SK-N-SH treated with all-trans-retinoic acid at 6 μM for 48 hours (cell line): ENCODE data around the gene PDE7B.

Experiments
- CSDC2 ChIP-seq: fragments of 250-450 bp; sonication (Bioruptor Pico); IDR thresholded peaks from 2 replicates; pipeline ENCODE4 v1.5.0; 2020; ENCODE audit warnings: mild to moderate bottlenecking, moderate library complexity
- OSR1 ChIP-seq: fragments of 250-450 bp; sonication (Bioruptor Pico); IDR thresholded peaks from 2 replicates; pipeline ENCODE4 v1.8.0; 2022; ENCODE audit warnings: moderate library complexity, mild to moderate bottlenecking, inconsistent platforms
- RARB ChIP-seq: fragments of 250-450 bp; sonication (Bioruptor Pico); IDR thresholded peaks from 2 replicates; pipeline ENCODE4 v1.8.0; 2021; ENCODE audit warnings: mild to moderate bottlenecking, moderate library complexity
- ZFP30 ChIP-seq: fragments of 450-650 bp; formaldehyde crosslinking; IDR thresholded peaks from 2 replicates; pipeline ENCODE4 v1.5.0; 2022; ENCODE audit warnings: mild to moderate bottlenecking, moderate library complexity
- TF ChIP-seq, protein P1 (sequence below): fragments of 250-450 bp; sonication (Bioruptor Pico); IDR thresholded peaks from 2 replicates; pipeline ENCODE4 v1.5.1; 2020; ENCODE audit warnings: low read depth, mild to moderate bottlenecking, moderate library complexity

DNA sequence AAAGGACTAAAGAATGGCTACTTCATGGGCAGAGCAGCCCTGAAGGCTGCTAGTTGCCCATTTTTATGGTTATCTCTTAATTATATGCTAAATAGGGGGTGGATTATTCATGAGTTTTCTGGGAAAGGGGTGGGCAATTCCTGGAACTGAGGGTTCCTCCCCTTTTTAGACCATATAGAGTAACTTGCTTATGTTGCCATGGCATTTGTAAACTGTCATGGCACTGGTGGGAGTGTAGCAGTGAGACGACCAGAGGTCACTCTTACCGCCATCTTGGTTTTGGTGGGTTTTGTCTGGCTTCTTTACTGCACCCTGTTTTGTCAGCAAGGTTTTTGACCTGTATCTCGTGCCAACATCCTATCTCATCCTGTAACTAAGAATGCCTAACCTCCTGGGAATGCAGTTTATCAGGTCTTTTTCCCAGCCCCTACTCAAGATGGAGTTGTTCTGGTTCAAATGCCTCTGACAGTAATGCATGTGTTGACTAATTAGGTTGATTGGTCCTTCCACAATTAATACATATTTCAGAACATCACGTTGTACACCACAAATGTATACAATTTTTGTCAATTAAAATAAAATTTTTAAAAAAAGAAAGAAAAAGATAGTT is 139.5 kb downstream of the PDE7B start:
- TF ChIP-seq, protein P1, sequence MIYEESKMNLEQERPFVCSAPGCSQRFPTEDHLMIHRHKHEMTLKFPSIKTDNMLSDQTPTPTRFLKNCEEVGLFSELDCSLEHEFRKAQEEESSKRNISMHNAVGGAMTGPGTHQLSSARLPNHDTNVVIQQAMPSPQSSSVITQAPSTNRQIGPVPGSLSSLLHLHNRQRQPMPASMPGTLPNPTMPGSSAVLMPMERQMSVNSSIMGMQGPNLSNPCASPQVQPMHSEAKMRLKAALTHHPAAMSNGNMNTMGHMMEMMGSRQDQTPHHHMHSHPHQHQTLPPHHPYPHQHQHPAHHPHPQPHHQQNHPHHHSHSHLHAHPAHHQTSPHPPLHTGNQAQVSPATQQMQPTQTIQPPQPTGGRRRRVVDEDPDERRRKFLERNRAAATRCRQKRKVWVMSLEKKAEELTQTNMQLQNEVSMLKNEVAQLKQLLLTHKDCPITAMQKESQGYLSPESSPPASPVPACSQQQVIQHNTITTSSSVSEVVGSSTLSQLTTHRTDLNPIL (CRISPR knock-in tag): no peak
- TF ChIP-seq OSR1 (no peak), RARB (no peak), CSDC2 (CRISPR knock-in tag) (no peak), ZFP30 (CRISPR knock-in tag) (no peak)
